Head of caudate nucleus (tissue), 42 donors: ENCODE results near the gene SRC.

Experiments
- DNase-seq, 42 donors: peaks; one replicate each; pipeline versions ENCODE4 v3.0.0 to v3.0.0-alpha.2; 2020 to 2021; ENCODE audit warnings: mixed read lengths in 7 of 42
- intact Hi-C: fragments of 100-400 bp; cut with DNase I; formaldehyde crosslinking; loops from one replicate; pipeline ENCODE4 v1.15.0; 2022

The SRC gene

GRCh38 chr20:37376324-37376723 is 30.4 kb downstream of the SRC start:
- intact Hi-C loops = no loop called here
- DNase-seq = no peak

- intact Hi-C loops = no loop called here
- DNase-seq = no peak
These were observed 30.9 kb downstream of the SRC start for GRCh38 chr20:37376791-37377190.

GRCh38 chr20:37377346-37378081 is 31.6 kb downstream of the SRC start:
- intact Hi-C loops = no loop called here
- no peak for DNase-seq

- DNase-seq = no peak
- intact Hi-C loops = no loop called here
These were observed 32.5 kb downstream of the SRC start for GRCh38 chr20:37378420-37378784.

GRCh38 chr20:37378785-37379598 is 33.1 kb downstream of the SRC start:
- intact Hi-C loops = no loop called here
- no peak for DNase-seq

GRCh38 chr20:37379967-37380828 is 34.3 kb downstream of the SRC start:
- intact Hi-C loops = loop anchor here (5.0 to 10.0 kb wide), 2 partner anchors 113 to 185 kb away; no protein-coding TSS in a partner anchor
- DNase-seq = no peak

- no peak for DNase-seq
These were observed 35.1 kb downstream of the SRC start for GRCh38 chr20:37380864-37381579.

GRCh38 chr20:37381621-37382471 is 35.9 kb downstream of the SRC start:
- no peak for DNase-seq
- intact Hi-C loops = loop anchor here (5.0 to 10.0 kb wide), 2 partner anchors 115 to 187 kb away; no protein-coding TSS in a partner anchor

More at GRCh38 chr20:37380864-37381579, 35.1 kb downstream of the SRC start:
- intact Hi-C loops = loop anchor here (5.0 to 10.0 kb wide), 2 partner anchors 114 to 186 kb away; no protein-coding TSS in a partner anchor

GRCh38 chr20:37382482-37383120 is 36.7 kb downstream of the SRC start:
- intact Hi-C loops = loop anchor here (5.0 to 10.0 kb wide), 2 partner anchors 115 to 188 kb away; no protein-coding TSS in a partner anchor
- no peak for DNase-seq

- intact Hi-C loops = loop anchor here (5.0 to 10.0 kb wide), 2 partner anchors 116 to 189 kb away; no protein-coding TSS in a partner anchor
- DNase-seq = no peak
These were observed 37.5 kb downstream of the SRC start for GRCh38 chr20:37383229-37383989.

GRCh38 chr20:37384683-37385174 is 38.8 kb downstream of the SRC start:
- intact Hi-C loops = loop anchor here (5.0 to 10.0 kb wide), 2 partner anchors 117 to 190 kb away; no protein-coding TSS in a partner anchor
- peak in 36 of 42 donors; percentile 20 to 82 (median 64) for DNase-seq

- intact Hi-C loops = loop anchor here (10.0 kb wide), 1 partner anchor 190 kb away; no protein-coding TSS in a partner anchor
- DNase-seq = no peak
These were observed 39.2 kb downstream of the SRC start for GRCh38 chr20:37385176-37385575.

- no peak for DNase-seq
- intact Hi-C loops = loop anchor here (10.0 kb wide), 1 partner anchor 191 kb away; no protein-coding TSS in a partner anchor
These were observed 39.9 kb downstream of the SRC start for GRCh38 chr20:37385659-37386504.

- no peak for DNase-seq
- intact Hi-C loops = loop anchor here (10.0 kb wide), 1 partner anchor 192 kb away; no protein-coding TSS in a partner anchor
These were observed 40.7 kb downstream of the SRC start for GRCh38 chr20:37386505-37387251.
